ENCODE measurements around the gene MYO10.

The MYO10 gene

GRCh38 chr5:16781828-16782626 lies 154.1 kb downstream of the MYO10 start:
- Histone ChIP-seq H3K9me3 (ENCODE audit: control insufficient read depth in 2 of 2, low read length in 2 of 2) (no peaks in the 10 kb centered on the region), H3K4me3 (ENCODE audit: low read length in 2 of 2) (no peak overlapping the region), H3K27ac (ENCODE audit: low read length) (no peak overlapping the region), H3K4me1 (ENCODE audit: control insufficient read depth, insufficient read depth, low read length) (peaks cover 2% of the 10 kb centered on the region), H3K27me3 (ENCODE audit: control insufficient read depth in 1 of 2, insufficient read depth in 2 of 2, low read length in 2 of 2) (no peaks in the 10 kb centered on the region), H3K36me3 (ENCODE audit: control insufficient read depth in 2 of 2, insufficient read depth in 2 of 2, low read length in 2 of 2) (no peaks in the 10 kb centered on the region), H3K9ac (ENCODE audit: low read length in 2 of 2) (no peak overlapping the region)

GRCh38 chr5:16780325-16780724 lies 155.8 kb downstream of the MYO10 start:
- no peak overlapping the region for H3K4me3 ChIP-seq (ENCODE audit: low read length in 2 of 2)
- H3K27ac ChIP-seq (ENCODE audit: low read length) = no peak overlapping the region
- no peaks in the 10 kb centered on the region for H3K36me3 ChIP-seq (ENCODE audit: control insufficient read depth in 2 of 2, insufficient read depth in 2 of 2, low read length in 2 of 2)
- H3K27me3 ChIP-seq (ENCODE audit: control insufficient read depth in 1 of 2, insufficient read depth in 2 of 2, low read length in 2 of 2) = no peaks in the 10 kb centered on the region
- H3K9me3 ChIP-seq (ENCODE audit: control insufficient read depth in 2 of 2, low read length in 2 of 2) = no peaks in the 10 kb centered on the region
- H3K9ac ChIP-seq (ENCODE audit: low read length in 2 of 2) = no peak overlapping the region
- H3K4me1 ChIP-seq (ENCODE audit: control insufficient read depth, insufficient read depth, low read length) = no peaks in the 10 kb centered on the region

- no peak overlapping the region for H3K9ac ChIP-seq (ENCODE audit: low read length in 2 of 2)
- no peaks in the 10 kb centered on the region for H3K36me3 ChIP-seq (ENCODE audit: control insufficient read depth in 2 of 2, insufficient read depth in 2 of 2, low read length in 2 of 2)
- H3K27ac ChIP-seq (ENCODE audit: low read length) = no peak overlapping the region
- H3K9me3 ChIP-seq (ENCODE audit: control insufficient read depth in 2 of 2, low read length in 2 of 2) = no peaks in the 10 kb centered on the region
- H3K4me1 ChIP-seq (ENCODE audit: control insufficient read depth, insufficient read depth, low read length) = no peaks in the 10 kb centered on the region
- H3K27me3 ChIP-seq (ENCODE audit: control insufficient read depth in 1 of 2, insufficient read depth in 2 of 2, low read length in 2 of 2) = no peaks in the 10 kb centered on the region
- H3K4me3 ChIP-seq (ENCODE audit: low read length in 2 of 2) = no peak overlapping the region
Measured at GRCh38 chr5:16777432-16777831, 158.7 kb downstream of the MYO10 start.

- H3K4me3 ChIP-seq (ENCODE audit: low read length in 2 of 2) = no peak overlapping the region
- H3K4me1 ChIP-seq (ENCODE audit: control insufficient read depth, insufficient read depth, low read length) = no peaks in the 10 kb centered on the region
- H3K27me3 ChIP-seq (ENCODE audit: control insufficient read depth in 1 of 2, insufficient read depth in 2 of 2, low read length in 2 of 2) = no peaks in the 10 kb centered on the region
- H3K9me3 ChIP-seq (ENCODE audit: control insufficient read depth in 2 of 2, low read length in 2 of 2) = no peaks in the 10 kb centered on the region
- no peak overlapping the region for H3K9ac ChIP-seq (ENCODE audit: low read length in 2 of 2)
- H3K36me3 ChIP-seq (ENCODE audit: control insufficient read depth in 2 of 2, insufficient read depth in 2 of 2, low read length in 2 of 2) = no peaks in the 10 kb centered on the region
- H3K27ac ChIP-seq (ENCODE audit: low read length) = no peak overlapping the region
Measured at GRCh38 chr5:16776611-16777251, 159.4 kb downstream of the MYO10 start.

GRCh38 chr5:16774806-16775205 lies 161.3 kb downstream of the MYO10 start:
- Histone ChIP-seq H3K9me3 (ENCODE audit: control insufficient read depth in 2 of 2, low read length in 2 of 2) (no peaks in the 10 kb centered on the region), H3K4me3 (ENCODE audit: low read length in 2 of 2) (no peak overlapping the region), H3K9ac (ENCODE audit: low read length in 2 of 2) (no peak overlapping the region), H3K4me1 (ENCODE audit: control insufficient read depth, insufficient read depth, low read length) (no peaks in the 10 kb centered on the region), H3K27me3 (ENCODE audit: control insufficient read depth in 1 of 2, insufficient read depth in 2 of 2, low read length in 2 of 2) (no peaks in the 10 kb centered on the region), H3K36me3 (ENCODE audit: control insufficient read depth in 2 of 2, insufficient read depth in 2 of 2, low read length in 2 of 2) (no peaks in the 10 kb centered on the region), H3K27ac (ENCODE audit: low read length) (no peak overlapping the region)

GRCh38 chr5:16773991-16774390 lies 162.1 kb downstream of the MYO10 start:
- H3K27me3 ChIP-seq (ENCODE audit: control insufficient read depth in 1 of 2, insufficient read depth in 2 of 2, low read length in 2 of 2) = no peaks in the 10 kb centered on the region
- H3K4me1 ChIP-seq (ENCODE audit: control insufficient read depth, insufficient read depth, low read length) = no peaks in the 10 kb centered on the region
- no peak overlapping the region for H3K4me3 ChIP-seq (ENCODE audit: low read length in 2 of 2)
- H3K9ac ChIP-seq (ENCODE audit: low read length in 2 of 2) = no peak overlapping the region
- no peak overlapping the region for H3K27ac ChIP-seq (ENCODE audit: low read length)
- H3K36me3 ChIP-seq (ENCODE audit: control insufficient read depth in 2 of 2, insufficient read depth in 2 of 2, low read length in 2 of 2) = no peaks in the 10 kb centered on the region
- no peaks in the 10 kb centered on the region for H3K9me3 ChIP-seq (ENCODE audit: control insufficient read depth in 2 of 2, low read length in 2 of 2)

GRCh38 chr5:16772556-16772955 lies 163.5 kb downstream of the MYO10 start:
- H3K27me3 ChIP-seq (ENCODE audit: control insufficient read depth in 1 of 2, insufficient read depth in 2 of 2, low read length in 2 of 2) = no peaks in the 10 kb centered on the region
- no peaks in the 10 kb centered on the region for H3K4me1 ChIP-seq (ENCODE audit: control insufficient read depth, insufficient read depth, low read length)
- no peak overlapping the region for H3K27ac ChIP-seq (ENCODE audit: low read length)
- H3K4me3 ChIP-seq (ENCODE audit: low read length in 2 of 2) = no peak overlapping the region
- no peaks in the 10 kb centered on the region for H3K36me3 ChIP-seq (ENCODE audit: control insufficient read depth in 2 of 2, insufficient read depth in 2 of 2, low read length in 2 of 2)
- H3K9me3 ChIP-seq (ENCODE audit: control insufficient read depth in 2 of 2, low read length in 2 of 2) = no peaks in the 10 kb centered on the region
- H3K9ac ChIP-seq (ENCODE audit: low read length in 2 of 2) = no peak overlapping the region

GRCh38 chr5:16768184-16768583 lies 167.9 kb downstream of the MYO10 start:
- Histone ChIP-seq H3K9ac (ENCODE audit: low read length in 2 of 2) (no peak overlapping the region), H3K4me3 (ENCODE audit: low read length in 2 of 2) (no peak overlapping the region), H3K36me3 (ENCODE audit: control insufficient read depth in 2 of 2, insufficient read depth in 2 of 2, low read length in 2 of 2) (no peaks in the 10 kb centered on the region), H3K4me1 (ENCODE audit: control insufficient read depth, insufficient read depth, low read length) (no peaks in the 10 kb centered on the region), H3K9me3 (ENCODE audit: control insufficient read depth in 2 of 2, low read length in 2 of 2) (no peaks in the 10 kb centered on the region), H3K27me3 (ENCODE audit: control insufficient read depth in 1 of 2, insufficient read depth in 2 of 2, low read length in 2 of 2) (no peaks in the 10 kb centered on the region), H3K27ac (ENCODE audit: low read length) (no peak overlapping the region)

GRCh38 chr5:16763211-16763610 lies 172.9 kb downstream of the MYO10 start:
- H3K27ac ChIP-seq (ENCODE audit: low read length) = no peak overlapping the region
- H3K27me3 ChIP-seq (ENCODE audit: control insufficient read depth in 1 of 2, insufficient read depth in 2 of 2, low read length in 2 of 2) = no peaks in the 10 kb centered on the region
- H3K9me3 ChIP-seq (ENCODE audit: control insufficient read depth in 2 of 2, low read length in 2 of 2) = no peaks in the 10 kb centered on the region
- H3K4me3 ChIP-seq (ENCODE audit: low read length in 2 of 2) = no peak overlapping the region
- H3K36me3 ChIP-seq (ENCODE audit: control insufficient read depth in 2 of 2, insufficient read depth in 2 of 2, low read length in 2 of 2) = no peaks in the 10 kb centered on the region
- no peaks in the 10 kb centered on the region for H3K4me1 ChIP-seq (ENCODE audit: control insufficient read depth, insufficient read depth, low read length)
- H3K9ac ChIP-seq (ENCODE audit: low read length in 2 of 2) = no peak overlapping the region

GRCh38 chr5:16759147-16759773 lies 176.8 kb downstream of the MYO10 start:
- peak overlapping the region; percentile 55 for H3K27ac ChIP-seq (ENCODE audit: low read length)
- no peaks in the 10 kb centered on the region for H3K27me3 ChIP-seq (ENCODE audit: control insufficient read depth in 1 of 2, insufficient read depth in 2 of 2, low read length in 2 of 2)
- H3K4me3 ChIP-seq (ENCODE audit: low read length in 2 of 2) = no peak overlapping the region
- no peaks in the 10 kb centered on the region for H3K9me3 ChIP-seq (ENCODE audit: control insufficient read depth in 2 of 2, low read length in 2 of 2)
- no peaks in the 10 kb centered on the region for H3K4me1 ChIP-seq (ENCODE audit: control insufficient read depth, insufficient read depth, low read length)
- peak overlapping the region in 1 of 2 donors; percentile 29 for H3K9ac ChIP-seq (ENCODE audit: low read length in 2 of 2)
- no peaks in the 10 kb centered on the region for H3K36me3 ChIP-seq (ENCODE audit: control insufficient read depth in 2 of 2, insufficient read depth in 2 of 2, low read length in 2 of 2)
